ENCODE results near the gene BMAL1.

The BMAL1 gene

GRCh38 chr11:13294178-13294577, 16.6 kb downstream of the BMAL1 start:
- in situ Hi-C loops (cut with MboI; ENCODE audit: low pct_unique_long_range_greater_than_20kb, low sequenced_read_pairs, unreplicated experiment) = no loop called here
- no peak for TF ChIP-seq CTCF (IDR thresholded peaks at IDR 0.05; ENCODE audit: extremely low read depth, insufficient read depth, missing control alignments)

GRCh38 chr11:13294771-13295579, 17.4 kb downstream of the BMAL1 start:
- no peak for TF ChIP-seq CTCF (IDR thresholded peaks at IDR 0.05; ENCODE audit: extremely low read depth, insufficient read depth, missing control alignments)
- in situ Hi-C loops (cut with MboI; ENCODE audit: low pct_unique_long_range_greater_than_20kb, low sequenced_read_pairs, unreplicated experiment) = no loop called here
- DNase-seq (ENCODE audit: low spot score) = no peak

More at GRCh38 chr11:13294178-13294577, 16.6 kb downstream of the BMAL1 start:
- no peak for DNase-seq (ENCODE audit: low spot score)

- in situ Hi-C loops (cut with MboI; ENCODE audit: low pct_unique_long_range_greater_than_20kb, low sequenced_read_pairs, unreplicated experiment) = no loop called here
- DNase-seq (ENCODE audit: low spot score) = no peak
- TF ChIP-seq CTCF (IDR thresholded peaks at IDR 0.05; ENCODE audit: extremely low read depth, insufficient read depth, missing control alignments) = no peak
These were observed 19.8 kb downstream of the BMAL1 start for GRCh38 chr11:13297308-13297916.

- no peak for TF ChIP-seq CTCF (IDR thresholded peaks at IDR 0.05; ENCODE audit: extremely low read depth, insufficient read depth, missing control alignments)
- in situ Hi-C loops (cut with MboI; ENCODE audit: low pct_unique_long_range_greater_than_20kb, low sequenced_read_pairs, unreplicated experiment) = no loop called here
- no peak for DNase-seq (ENCODE audit: low spot score)
These were observed 20.3 kb downstream of the BMAL1 start for GRCh38 chr11:13297917-13298356.

GRCh38 chr11:13298765-13299164, 21.2 kb downstream of the BMAL1 start:
- no peak for DNase-seq (ENCODE audit: low spot score)
- in situ Hi-C loops (cut with MboI; ENCODE audit: low pct_unique_long_range_greater_than_20kb, low sequenced_read_pairs, unreplicated experiment) = no loop called here
- no peak for TF ChIP-seq CTCF (IDR thresholded peaks at IDR 0.05; ENCODE audit: extremely low read depth, insufficient read depth, missing control alignments)

- TF ChIP-seq CTCF (IDR thresholded peaks at IDR 0.05; ENCODE audit: extremely low read depth, insufficient read depth, missing control alignments) = no peak
- in situ Hi-C loops (cut with MboI; ENCODE audit: low pct_unique_long_range_greater_than_20kb, low sequenced_read_pairs, unreplicated experiment) = no loop called here
- DNase-seq (ENCODE audit: low spot score) = no peak
These were observed 23.9 kb downstream of the BMAL1 start for GRCh38 chr11:13301522-13301921.
